Activated CD4-positive, alpha-beta T cell treated with anti-CD3 and anti-CD28 coated beads, Interleukin-2, Interleukin-4, amounts not matched to agents 100 ng/mL and 50 ng/mL, durations not matched to agents 16 hours and 8 hours (primary cell): ENCODE measurements around the gene FGF11.

Source experiments
- DNase-seq: peaks from one replicate; pipeline ENCODE4 v3.0.0-alpha.2; 2020; ENCODE audit warnings: low spot score

Gene FGF11

GRCh38 chr17:7408252-7408727 is 31.0 kb upstream of the FGF11 start:
- DNase-seq = no peak

GRCh38 chr17:7408863-7409262 is 30.4 kb upstream of the FGF11 start:
- no peak for DNase-seq

- no peak for DNase-seq
Observed at GRCh38 chr17:7409716-7410115, 29.6 kb upstream of the FGF11 start.

GRCh38 chr17:7410634-7411426 is 28.5 kb upstream of the FGF11 start:
- no peak for DNase-seq

- no peak for DNase-seq
Observed at GRCh38 chr17:7411427-7411750, 27.9 kb upstream of the FGF11 start.

GRCh38 chr17:7413346-7413985 is 25.8 kb upstream of the FGF11 start:
- no peak for DNase-seq

- no peak for DNase-seq
Observed at GRCh38 chr17:7414837-7415236, 24.5 kb upstream of the FGF11 start.

- DNase-seq = no peak
Observed at GRCh38 chr17:7415784-7416183, 23.5 kb upstream of the FGF11 start.

GRCh38 chr17:7416323-7416722 is 23.0 kb upstream of the FGF11 start:
- DNase-seq = no peak

GRCh38 chr17:7417056-7417655 is 22.2 kb upstream of the FGF11 start:
- DNase-seq = no peak

- no peak for DNase-seq
Observed at GRCh38 chr17:7418472-7419152, 20.7 kb upstream of the FGF11 start.

- DNase-seq = no peak
Observed at GRCh38 chr17:7419819-7420610, 19.3 kb upstream of the FGF11 start, which contains the start of gene SPEM1. SPEM1 (plus strand) TSS chr17:7420324; CDS start chr17:7420385, 61 bp downstream.

GRCh38 chr17:7421186-7421585 is 18.1 kb upstream of the FGF11 start:
- DNase-seq = no peak

- no peak for DNase-seq
Observed at GRCh38 chr17:7423679-7424078, 15.6 kb upstream of the FGF11 start.

- no peak for DNase-seq
Observed at GRCh38 chr17:7425316-7425715, 14.0 kb upstream of the FGF11 start, which contains the start of gene SPEM2. SPEM2 (plus strand) TSS chr17:7425616; CDS start chr17:7425689, 73 bp downstream.

GRCh38 chr17:7425756-7426155 is 13.6 kb upstream of the FGF11 start:
- no peak for DNase-seq

GRCh38 chr17:7426203-7426863 is 13.0 kb upstream of the FGF11 start:
- DNase-seq = no peak

GRCh38 chr17:7426896-7427489 is 12.3 kb upstream of the FGF11 start:
- DNase-seq = no peak

- DNase-seq = no peak
Observed at GRCh38 chr17:7427549-7427948, 11.8 kb upstream of the FGF11 start.

GRCh38 chr17:7428557-7428956 is 10.8 kb upstream of the FGF11 start, which contains the start of gene SPEM3:
SPEM3 (plus strand) TSS chr17:7428857; CDS start chr17:7428903, 46 bp downstream.
- DNase-seq = no peak

GRCh38 chr17:7429722-7430121 is 9.6 kb upstream of the FGF11 start:
- DNase-seq = no peak
